ENCODE data around the gene UFD1. TPM values are rescaled to one million over a fixed set of nuclear protein-coding genes. Genes with fewer than 3 reads are reported as not detected.

The UFD1 gene
- total RNA-seq, 1 donor from 2014 or later = 37.1 TPM

- H3K36me3 ChIP-seq (ENCODE audit: control insufficient read depth in 3 of 3, insufficient read depth in 3 of 3, low read length in 3 of 3) = peaks cover 37 to 55% (median 49%) of the 10 kb centered on the region in 3 donors
These were observed 73.9 kb downstream of the UFD1 start for GRCh38 chr22:19405133-19405532.

GRCh38 chr22:19404676-19405075, 74.3 kb downstream of the UFD1 start:
- H3K27ac ChIP-seq (ENCODE audit: low read depth, low read length) = no peak overlapping the region
- H3K9me3 ChIP-seq (ENCODE audit: control insufficient read depth in 3 of 3, low read length in 3 of 3) = no peaks in the 10 kb centered on the region
- peaks cover 35 to 51% (median 45%) of the 10 kb centered on the region in 3 donors for H3K36me3 ChIP-seq (ENCODE audit: control insufficient read depth in 3 of 3, insufficient read depth in 3 of 3, low read length in 3 of 3)
- H3K4me1 ChIP-seq (ENCODE audit: control insufficient read depth in 3 of 3, insufficient read depth in 3 of 3, low read length in 3 of 3) = no peaks in the 10 kb centered on the region
- no peaks in the 10 kb centered on the region for H3K27me3 ChIP-seq (ENCODE audit: control insufficient read depth in 3 of 3, insufficient read depth in 3 of 3, low read length in 3 of 3)
- no peak overlapping the region for H3K9ac ChIP-seq (ENCODE audit: low read depth in 1 of 3, low read length in 3 of 3)
- H3K4me3 ChIP-seq (ENCODE audit: low read length in 3 of 3) = no peak overlapping the region

More at GRCh38 chr22:19405133-19405532, 73.9 kb downstream of the UFD1 start:
- Histone ChIP-seq H3K27me3 (ENCODE audit: control insufficient read depth in 3 of 3, insufficient read depth in 3 of 3, low read length in 3 of 3) (no peaks in the 10 kb centered on the region), H3K27ac (ENCODE audit: low read depth, low read length) (no peak overlapping the region), H3K4me3 (ENCODE audit: low read length in 3 of 3) (no peak overlapping the region), H3K9me3 (ENCODE audit: control insufficient read depth in 3 of 3, low read length in 3 of 3) (no peaks in the 10 kb centered on the region), H3K4me1 (ENCODE audit: control insufficient read depth in 3 of 3, insufficient read depth in 3 of 3, low read length in 3 of 3) (no peaks in the 10 kb centered on the region), H3K9ac (ENCODE audit: low read depth in 1 of 3, low read length in 3 of 3) (no peak overlapping the region)

GRCh38 chr22:19402642-19403191, 76.3 kb downstream of the UFD1 start:
- Histone ChIP-seq H3K27ac (ENCODE audit: low read depth, low read length) (no peak overlapping the region), H3K36me3 (ENCODE audit: control insufficient read depth in 3 of 3, insufficient read depth in 3 of 3, low read length in 3 of 3) (peaks cover 35 to 52% (median 46%) of the 10 kb centered on the region in 3 donors), H3K4me3 (ENCODE audit: low read length in 3 of 3) (no peak overlapping the region), H3K27me3 (ENCODE audit: control insufficient read depth in 3 of 3, insufficient read depth in 3 of 3, low read length in 3 of 3) (no peaks in the 10 kb centered on the region), H3K9ac (ENCODE audit: low read depth in 1 of 3, low read length in 3 of 3) (no peak overlapping the region), H3K9me3 (ENCODE audit: control insufficient read depth in 3 of 3, low read length in 3 of 3) (no peaks in the 10 kb centered on the region), H3K4me1 (ENCODE audit: control insufficient read depth in 3 of 3, insufficient read depth in 3 of 3, low read length in 3 of 3) (no peaks in the 10 kb centered on the region)

GRCh38 chr22:19401483-19401882, 77.5 kb downstream of the UFD1 start:
- Histone ChIP-seq H3K27me3 (ENCODE audit: control insufficient read depth in 3 of 3, insufficient read depth in 3 of 3, low read length in 3 of 3) (no peaks in the 10 kb centered on the region), H3K9me3 (ENCODE audit: control insufficient read depth in 3 of 3, low read length in 3 of 3) (no peaks in the 10 kb centered on the region), H3K4me1 (ENCODE audit: control insufficient read depth in 3 of 3, insufficient read depth in 3 of 3, low read length in 3 of 3) (no peaks in the 10 kb centered on the region), H3K9ac (ENCODE audit: low read depth in 1 of 3, low read length in 3 of 3) (no peak overlapping the region), H3K4me3 (ENCODE audit: low read length in 3 of 3) (no peak overlapping the region), H3K36me3 (ENCODE audit: control insufficient read depth in 3 of 3, insufficient read depth in 3 of 3, low read length in 3 of 3) (peaks cover 39 to 55% (median 50%) of the 10 kb centered on the region in 3 donors), H3K27ac (ENCODE audit: low read depth, low read length) (no peak overlapping the region)

- Histone ChIP-seq H3K27me3 (ENCODE audit: control insufficient read depth in 3 of 3, insufficient read depth in 3 of 3, low read length in 3 of 3) (no peaks in the 10 kb centered on the region), H3K36me3 (ENCODE audit: control insufficient read depth in 3 of 3, insufficient read depth in 3 of 3, low read length in 3 of 3) (peaks cover 39 to 56% (median 48%) of the 10 kb centered on the region in 3 donors), H3K9ac (ENCODE audit: low read depth in 1 of 3, low read length in 3 of 3) (no peak overlapping the region), H3K4me3 (ENCODE audit: low read length in 3 of 3) (no peak overlapping the region), H3K9me3 (ENCODE audit: control insufficient read depth in 3 of 3, low read length in 3 of 3) (no peaks in the 10 kb centered on the region), H3K4me1 (ENCODE audit: control insufficient read depth in 3 of 3, insufficient read depth in 3 of 3, low read length in 3 of 3) (no peaks in the 10 kb centered on the region), H3K27ac (ENCODE audit: low read depth, low read length) (no peak overlapping the region)
These were observed 78.1 kb downstream of the UFD1 start for GRCh38 chr22:19400881-19401280.

Other genes starting within 250 kb of the UFD1 start
- 33.4 TPM for gene CLTCL1, start 187.5 kb downstream of the UFD1 start, total RNA-seq
- 7.3 TPM for gene HIRA, start 47.5 kb downstream of the UFD1 start, total RNA-seq
- 34.4 TPM for gene MRPL40, start 46.6 kb downstream of the UFD1 start, total RNA-seq
- 29.2 TPM for gene C22orf39, start 31.5 kb downstream of the UFD1 start, total RNA-seq
- gene CDC45, start 727 bp upstream of the UFD1 start, total RNA-seq = 3.1 TPM
- 84.0 TPM for gene CLDN5, start 45.2 kb upstream of the UFD1 start, total RNA-seq
- gene SEPTIN5, start 235.3 kb upstream of the UFD1 start, total RNA-seq = 28.7 TPM
- 6.8 TPM for gene GP1BB, start 244.3 kb upstream of the UFD1 start, total RNA-seq